Uterus (tissue), 2 donors: ENCODE results near the gene CTCF.

Source experiments
- CTCF ChIP-seq, 4 experiments: fragments of 200-600 bp in 2 of 4; fragments of 450-650 bp in 2 of 4; sonication (generic) in 2 of 4; IDR thresholded peaks; one replicate each; pipeline ENCODE4 v1.5.1; 2016 to 2019; ENCODE audit warnings: antibody characterized with exemption in 4 of 4, mild to moderate bottlenecking in 2 of 4, moderate library complexity in 1 of 4
- POLR2A ChIP-seq, 2 donors: fragments of 450-650 bp; IDR thresholded peaks; one replicate each; pipeline ENCODE4 v1.6.1; 2016; ENCODE audit warnings: antibody characterized with exemption in 2 of 2, mild to moderate bottlenecking in 1 of 2, moderate library complexity in 1 of 2

GRCh38 chr16:67594956-67595355, 32.6 kb downstream of the CTCF start:
- no peak for TF ChIP-seq POLR2A (IDR thresholded peaks at IDR 0.05)
- no peak for TF ChIP-seq CTCF (IDR thresholded peaks at IDR 0.05)
